HFFc6 (cell line): ENCODE measurements around the gene KRTAP10-9. TPM values are rescaled to one million over a fixed set of nuclear protein-coding genes. Genes with fewer than 3 reads are reported as not detected.

Experiments
- DNase-seq: peaks from one replicate; pipeline ENCODE4 v3.0.0-alpha.2; 2018
- H3K27ac Mint-ChIP-seq: 2 replicates; pipeline ENCODE4 v1.8.0; 2020; ENCODE audit warnings: mild to moderate bottlenecking, mixed read lengths
- H3K27me3 Mint-ChIP-seq: 2 replicates; pipeline ENCODE4 v1.8.0; 2021; ENCODE audit warnings: mild to moderate bottlenecking, moderate library complexity, mixed read lengths; ENCODE audit not compliant: insufficient read depth
- H3K36me3 Mint-ChIP-seq: 2 replicates; pipeline ENCODE4 v1.8.0; 2021; ENCODE audit warnings: low read depth, mixed read lengths
- H3K4me1 Mint-ChIP-seq: 2 replicates; pipeline ENCODE4 v1.8.0; 2020; ENCODE audit warnings: low read depth, mixed read lengths
- H3K4me3 Mint-ChIP-seq: 2 replicates; pipeline ENCODE4 v1.8.0; 2020; ENCODE audit warnings: mild to moderate bottlenecking, moderate library complexity, mixed read lengths
- H3K9me3 Mint-ChIP-seq: 2 replicates; pipeline ENCODE4 v1.8.0; 2020; ENCODE audit warnings: mild to moderate bottlenecking, mixed read lengths
- total RNA-seq, 6 experiments: library from RNA; stranded (reverse); fragmentation: NEBNext Ultra II Directional; extraction: Animal tissue kit (Norgen Biotek cat#: 25700); gene quantifications; 2 replicates in 1 of 6; 3 replicates in 5 of 6; pipeline ENCODE4 v1.2.3, GENCODE V29; 2021
- TF ChIP-seq, protein P1 (sequence below): fragments of 200-600 bp; sonication (generic); IDR thresholded peaks from 2 replicates; pipeline ENCODE4 v1.5.0; 2021; ENCODE audit warnings: antibody characterized with exemption, mild to moderate bottlenecking

KRTAP10-9 gene
- total RNA-seq, 6 experiments from 2014 or later = not detected

DNA sequence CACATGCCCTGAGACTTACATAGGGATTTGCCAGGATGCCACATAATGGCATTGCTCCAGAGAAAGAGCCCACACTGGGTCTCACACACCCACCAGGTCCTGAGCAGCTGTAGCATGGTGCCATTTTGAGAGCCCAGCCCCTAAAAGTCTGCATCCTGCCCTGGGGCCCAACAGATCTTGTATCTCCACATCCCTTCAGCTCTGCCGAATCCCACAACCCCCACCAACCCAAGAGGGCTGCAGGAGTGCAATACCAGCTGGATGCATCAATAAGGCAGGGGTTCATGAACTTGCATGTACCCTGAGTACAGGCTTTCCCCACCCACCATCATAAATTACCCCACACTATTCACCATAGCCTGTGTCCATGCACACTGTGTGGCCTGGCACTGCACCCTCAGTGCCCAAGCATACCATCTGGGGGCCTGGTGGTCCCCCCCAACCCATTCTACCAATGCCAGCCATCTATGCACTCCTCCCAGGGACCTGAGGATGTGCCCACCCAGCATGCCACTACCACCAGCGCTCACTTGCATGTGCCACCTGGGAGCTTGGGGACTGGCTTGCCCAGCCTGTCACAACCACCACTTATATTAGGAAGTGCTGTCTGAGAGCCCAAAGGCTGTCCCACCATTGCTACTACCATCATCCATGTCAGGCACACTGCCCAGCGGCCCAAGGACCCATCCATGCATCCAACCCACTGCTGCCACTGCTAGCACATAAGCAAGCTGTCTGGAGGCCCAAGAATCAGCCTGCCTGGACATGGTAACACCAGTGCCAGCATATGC is 43.9 kb downstream of the KRTAP10-9 start:
- no peak for DNase-seq
- Mint-ChIP-seq H3K36me3 (0 out of 2 replicates have a peak, but pooled peaks cover 4% of the 10 kb centered on the region), H3K27ac (no peak overlapping the region), H3K4me1 (no peaks in the 10 kb centered on the region), H3K9me3 (peaks cover 26% of the 10 kb centered on the region; the same call in 1 of the 2 replicates), H3K4me3 (no peak overlapping the region), H3K27me3 (peaks cover 10% of the 10 kb centered on the region)
- TF ChIP-seq, protein P1, sequence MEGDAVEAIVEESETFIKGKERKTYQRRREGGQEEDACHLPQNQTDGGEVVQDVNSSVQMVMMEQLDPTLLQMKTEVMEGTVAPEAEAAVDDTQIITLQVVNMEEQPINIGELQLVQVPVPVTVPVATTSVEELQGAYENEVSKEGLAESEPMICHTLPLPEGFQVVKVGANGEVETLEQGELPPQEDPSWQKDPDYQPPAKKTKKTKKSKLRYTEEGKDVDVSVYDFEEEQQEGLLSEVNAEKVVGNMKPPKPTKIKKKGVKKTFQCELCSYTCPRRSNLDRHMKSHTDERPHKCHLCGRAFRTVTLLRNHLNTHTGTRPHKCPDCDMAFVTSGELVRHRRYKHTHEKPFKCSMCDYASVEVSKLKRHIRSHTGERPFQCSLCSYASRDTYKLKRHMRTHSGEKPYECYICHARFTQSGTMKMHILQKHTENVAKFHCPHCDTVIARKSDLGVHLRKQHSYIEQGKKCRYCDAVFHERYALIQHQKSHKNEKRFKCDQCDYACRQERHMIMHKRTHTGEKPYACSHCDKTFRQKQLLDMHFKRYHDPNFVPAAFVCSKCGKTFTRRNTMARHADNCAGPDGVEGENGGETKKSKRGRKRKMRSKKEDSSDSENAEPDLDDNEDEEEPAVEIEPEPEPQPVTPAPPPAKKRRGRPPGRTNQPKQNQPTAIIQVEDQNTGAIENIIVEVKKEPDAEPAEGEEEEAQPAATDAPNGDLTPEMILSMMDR = no peak

DNA sequence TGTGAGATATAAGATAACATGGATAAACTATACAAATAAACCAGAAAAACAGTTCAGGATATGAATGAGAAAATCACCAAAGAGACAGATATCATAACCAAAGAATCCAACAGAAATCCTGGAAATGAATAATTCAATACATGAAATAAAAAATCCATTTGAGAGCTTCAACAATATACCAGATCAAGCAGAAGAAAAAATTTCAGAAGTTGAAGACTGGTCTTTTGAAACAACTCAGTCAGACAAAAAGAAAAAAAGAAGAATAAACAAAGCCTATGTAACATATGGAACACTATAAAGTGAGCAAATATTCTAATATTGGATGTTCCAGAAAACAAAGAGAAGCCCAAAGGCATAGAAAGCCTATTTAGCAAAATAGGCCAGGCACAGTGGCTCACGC is 45.0 kb downstream of the KRTAP10-9 start:
- no peak for DNase-seq
- no peaks in the 10 kb centered on the region for H3K4me1 Mint-ChIP-seq
- H3K27ac Mint-ChIP-seq = no peak overlapping the region
- H3K4me3 Mint-ChIP-seq = no peak overlapping the region
- TF ChIP-seq, protein P1 = no peak
- H3K36me3 Mint-ChIP-seq = 0 out of 2 replicates have a peak, but pooled peaks cover 4% of the 10 kb centered on the region
- peaks cover 20% of the 10 kb centered on the region; the same call in 1 of the 2 replicates for H3K9me3 Mint-ChIP-seq
- peaks cover 16% of the 10 kb centered on the region for H3K27me3 Mint-ChIP-seq

DNA sequence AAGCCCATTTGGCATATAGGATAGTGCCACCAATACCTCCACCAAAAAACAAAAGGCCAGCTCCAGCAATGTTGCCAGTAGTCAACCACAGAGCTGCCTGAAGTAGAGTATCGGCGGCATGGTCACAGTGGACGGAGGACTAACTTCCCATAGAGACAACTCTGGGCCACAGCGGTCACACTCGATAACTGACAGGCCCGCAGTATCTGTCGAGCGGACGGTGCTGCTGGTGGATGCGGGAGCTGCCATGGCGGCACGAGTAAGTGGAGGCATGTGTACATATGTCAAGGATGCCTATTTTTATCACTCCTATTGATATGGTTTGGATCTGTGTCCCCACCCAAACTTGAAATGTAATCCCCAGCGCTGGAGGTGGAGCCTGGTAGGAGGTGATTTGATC is 51.0 kb downstream of the KRTAP10-9 start:
- Mint-ChIP-seq H3K27me3 (peaks cover 42% of the 10 kb centered on the region), H3K27ac (no peak overlapping the region), H3K4me3 (no peak overlapping the region), H3K36me3 (0 out of 2 replicates have a peak, but pooled peaks cover 1% of the 10 kb centered on the region), H3K4me1 (no peaks in the 10 kb centered on the region), H3K9me3 (peaks cover 11% of the 10 kb centered on the region; the same call in 1 of the 2 replicates)
- DNase-seq = no peak
- TF ChIP-seq, protein P1 = no peak

Other genes starting within 250 kb of the KRTAP10-9 start
- gene LRRC3, start 171.6 kb upstream of the KRTAP10-9 start, total RNA-seq = not detected
- not detected for gene KRTAP10-1, start 86.9 kb upstream of the KRTAP10-9 start, total RNA-seq
- gene KRTAP10-2, start 75.6 kb upstream of the KRTAP10-9 start, total RNA-seq = not detected
- not detected for gene KRTAP10-3, start 68.3 kb upstream of the KRTAP10-9 start, total RNA-seq
- gene KRTAP10-4, start 53.4 kb upstream of the KRTAP10-9 start, total RNA-seq = not detected
- gene KRTAP10-5, start 46.5 kb upstream of the KRTAP10-9 start, total RNA-seq = not detected
- not detected for gene KRTAP10-6, start 34.6 kb upstream of the KRTAP10-9 start, total RNA-seq
- not detected for gene KRTAP10-7, start 26.5 kb upstream of the KRTAP10-9 start, total RNA-seq
- not detected for gene KRTAP10-8, start 15.0 kb upstream of the KRTAP10-9 start, total RNA-seq
- gene KRTAP10-10, start 10.3 kb downstream of the KRTAP10-9 start, total RNA-seq = not detected
- not detected for gene KRTAP10-11, start 19.3 kb downstream of the KRTAP10-9 start, total RNA-seq
- not detected for gene KRTAP12-4, start 27.6 kb downstream of the KRTAP10-9 start, total RNA-seq
- not detected for gene KRTAP12-3, start 30.8 kb downstream of the KRTAP10-9 start, total RNA-seq
- gene KRTAP12-2, start 39.8 kb downstream of the KRTAP10-9 start, total RNA-seq = not detected
- gene KRTAP12-1, start 55.1 kb downstream of the KRTAP10-9 start, total RNA-seq = not detected
- not detected for gene KRTAP10-12, start 70.1 kb downstream of the KRTAP10-9 start, total RNA-seq
- gene TSPEAR, start 84.5 kb downstream of the KRTAP10-9 start, total RNA-seq = not detected
- gene UBE2G2, start 174.7 kb downstream of the KRTAP10-9 start, total RNA-seq = 10 to 100 TPM; 53.5 to 73.3 (median 61.0) TPM
- gene SUMO3, start 191.0 kb downstream of the KRTAP10-9 start, total RNA-seq = 100 to 1,000 TPM; 116 to 160 (median 147) TPM
- gene PTTG1IP, start 246.6 kb downstream of the KRTAP10-9 start, total RNA-seq = 100 to 1,000 TPM; 241 to 290 (median 277) TPM